ENCODE results near the gene LRRN2. TPM values are rescaled to one million over a fixed set of nuclear protein-coding genes. Genes with fewer than 3 reads are reported as not detected.

The LRRN2 gene
- polyA plus RNA-seq, 4 donors: 11.3 to 15.3 (median 12.6) TPM

DNA sequence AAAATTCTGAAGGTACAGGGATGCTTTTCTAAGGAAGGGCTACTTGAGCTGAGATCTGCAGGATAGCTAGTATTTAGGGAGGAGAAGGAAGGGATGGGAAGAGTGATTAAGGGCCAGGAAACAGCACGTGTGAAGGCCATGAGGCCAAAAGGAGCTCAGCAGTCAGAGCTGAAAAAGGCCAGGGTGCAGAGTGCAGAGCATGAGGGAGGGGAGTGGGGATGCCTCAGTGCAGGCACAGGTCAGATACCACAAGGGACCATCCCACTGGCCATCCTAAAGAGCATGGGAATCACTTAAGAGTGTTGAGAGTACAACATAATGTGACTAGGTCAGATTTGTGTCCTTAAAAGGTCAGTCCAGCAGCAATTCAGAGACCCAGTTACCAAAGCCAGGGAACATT, 16.0 kb downstream of the LRRN2 start:
- no peak for DNase-seq (ENCODE audit: low read depth in 4 of 4, low spot score in 2 of 4)

DNA sequence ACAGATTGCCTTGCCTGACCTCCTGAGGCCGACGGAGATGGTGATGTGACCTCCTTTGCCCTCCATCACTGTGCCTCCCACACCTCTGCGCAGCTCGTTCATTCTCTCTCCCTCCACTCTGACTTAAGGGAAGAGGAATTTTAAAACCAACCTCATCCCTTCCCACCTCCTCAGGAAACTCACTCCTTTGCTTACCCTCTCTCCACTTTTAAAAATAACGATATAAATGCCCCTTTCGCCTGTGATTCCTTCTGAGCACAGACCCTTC, 21.2 kb downstream of the LRRN2 start:
- no peak for DNase-seq (ENCODE audit: low read depth in 4 of 4, low spot score in 2 of 4)

DNA sequence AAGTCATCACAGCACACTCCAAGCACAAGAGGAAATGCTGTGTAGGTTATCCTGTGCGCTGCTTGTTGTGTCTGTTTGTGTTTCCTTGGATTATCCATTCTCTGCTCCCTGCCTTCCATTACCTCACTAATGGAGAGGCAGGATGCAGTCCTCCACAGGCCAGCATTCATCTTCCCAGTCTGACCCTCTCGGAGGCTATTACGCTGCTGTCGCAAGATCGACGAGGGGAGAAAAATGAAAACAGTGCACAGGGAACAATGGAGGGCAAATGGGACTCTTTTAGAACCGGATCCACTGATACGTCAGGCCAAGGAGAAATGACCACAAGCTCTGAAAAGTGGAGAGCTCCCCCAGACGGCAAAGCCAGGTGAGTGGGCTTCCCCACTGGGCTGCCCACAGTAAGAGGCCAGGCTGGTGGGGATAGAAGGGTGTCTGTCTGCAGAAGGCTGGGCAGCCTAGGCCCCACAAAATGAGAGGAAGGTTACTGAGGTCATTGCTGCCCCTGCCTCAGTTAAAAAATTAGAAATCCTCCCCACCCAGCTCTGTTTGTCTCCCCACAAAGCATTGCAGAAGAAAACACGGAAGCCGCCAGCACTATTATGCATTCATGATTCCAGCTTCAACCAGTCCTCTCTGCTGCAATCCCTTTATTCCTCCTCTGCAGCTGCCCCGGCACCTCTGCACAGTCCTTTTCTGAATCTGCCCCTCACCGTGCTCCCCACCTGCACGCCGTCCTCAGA, 21.7 kb downstream of the LRRN2 start:
- no peak for DNase-seq (ENCODE audit: low read depth in 4 of 4, low spot score in 2 of 4)

DNA sequence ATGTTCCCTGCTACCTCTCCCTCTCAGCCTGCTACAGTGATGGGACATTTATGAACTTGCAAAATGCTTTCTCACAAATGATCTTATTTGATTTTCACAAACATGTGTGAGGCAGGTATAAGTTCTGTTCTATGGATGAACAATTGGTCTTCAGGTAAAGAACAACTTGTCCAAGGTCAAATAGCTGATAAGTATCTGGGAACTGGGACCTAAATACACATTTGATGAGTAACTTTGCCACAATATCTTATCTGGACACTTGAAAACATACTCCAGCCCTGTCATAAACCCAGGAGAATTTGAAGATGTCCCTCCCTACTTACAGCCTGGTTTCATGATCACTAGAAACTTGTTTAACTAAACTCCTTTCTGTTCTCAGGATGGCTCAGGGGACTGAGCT, 23.0 kb downstream of the LRRN2 start:
- DNase-seq (ENCODE audit: low read depth in 4 of 4, low spot score in 2 of 4): no peak

DNA sequence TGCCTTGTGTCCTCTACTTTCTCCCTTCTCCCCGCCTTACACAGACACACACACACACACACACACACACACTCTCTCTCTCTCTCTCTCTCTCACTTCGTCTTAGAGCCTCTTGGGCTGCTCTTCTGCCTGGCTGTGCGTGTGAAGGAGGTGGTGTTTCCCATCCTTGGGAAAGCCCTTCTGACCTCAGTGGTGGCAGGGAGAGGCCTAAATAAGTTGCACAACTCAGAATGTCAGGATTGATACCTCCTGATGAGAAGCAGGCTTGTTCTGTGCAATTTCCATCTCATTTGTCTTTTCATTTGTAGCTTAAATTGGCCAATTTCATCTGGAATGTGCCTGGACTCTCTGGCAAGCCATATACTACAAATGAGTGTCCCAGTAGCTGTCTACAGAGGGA, 25.0 kb downstream of the LRRN2 start:
- DNase-seq (ENCODE audit: low read depth in 4 of 4, low spot score in 2 of 4): no peak

DNA sequence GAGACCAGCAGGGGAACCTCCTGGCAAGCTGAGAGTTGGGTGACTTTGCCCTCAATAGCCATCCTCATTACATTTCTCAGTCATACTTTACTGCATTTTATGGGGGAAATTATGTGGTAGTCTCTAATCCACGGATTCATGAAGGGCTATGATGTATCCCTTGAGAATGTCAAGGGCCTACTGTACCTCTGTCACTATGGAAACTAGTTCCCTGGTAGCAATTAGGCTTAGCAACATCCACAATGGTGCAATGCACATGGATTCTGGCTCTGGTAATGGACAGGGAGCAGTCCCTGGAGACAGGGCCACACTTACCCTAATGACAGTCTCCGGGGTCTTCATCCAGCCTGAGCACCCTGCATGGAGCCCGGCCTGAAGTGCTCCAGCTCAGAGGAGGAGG, 26.5 kb downstream of the LRRN2 start:
- no peak for DNase-seq (ENCODE audit: low read depth in 4 of 4, low spot score in 2 of 4)

DNA sequence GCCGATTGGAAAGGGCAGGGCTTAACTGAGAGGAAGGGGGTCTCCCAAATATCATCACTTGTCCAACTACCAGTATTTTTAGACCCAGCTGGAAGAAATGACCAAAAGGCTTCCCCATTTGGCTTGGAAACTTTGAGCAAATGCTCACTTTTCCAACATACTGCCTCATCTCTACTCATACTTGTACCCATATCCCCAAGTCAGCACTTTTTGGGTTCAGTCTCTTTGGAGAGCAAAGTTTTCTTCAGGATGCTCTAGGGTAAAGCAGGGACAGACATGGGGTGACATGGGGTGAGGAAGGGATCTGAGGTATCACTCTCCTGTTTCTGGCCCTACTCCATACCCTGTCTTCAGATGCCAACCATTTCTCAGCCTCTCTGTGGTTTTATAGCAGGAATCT, 27.2 kb downstream of the LRRN2 start:
- DNase-seq (ENCODE audit: low read depth in 4 of 4, low spot score in 2 of 4): no peak

DNA sequence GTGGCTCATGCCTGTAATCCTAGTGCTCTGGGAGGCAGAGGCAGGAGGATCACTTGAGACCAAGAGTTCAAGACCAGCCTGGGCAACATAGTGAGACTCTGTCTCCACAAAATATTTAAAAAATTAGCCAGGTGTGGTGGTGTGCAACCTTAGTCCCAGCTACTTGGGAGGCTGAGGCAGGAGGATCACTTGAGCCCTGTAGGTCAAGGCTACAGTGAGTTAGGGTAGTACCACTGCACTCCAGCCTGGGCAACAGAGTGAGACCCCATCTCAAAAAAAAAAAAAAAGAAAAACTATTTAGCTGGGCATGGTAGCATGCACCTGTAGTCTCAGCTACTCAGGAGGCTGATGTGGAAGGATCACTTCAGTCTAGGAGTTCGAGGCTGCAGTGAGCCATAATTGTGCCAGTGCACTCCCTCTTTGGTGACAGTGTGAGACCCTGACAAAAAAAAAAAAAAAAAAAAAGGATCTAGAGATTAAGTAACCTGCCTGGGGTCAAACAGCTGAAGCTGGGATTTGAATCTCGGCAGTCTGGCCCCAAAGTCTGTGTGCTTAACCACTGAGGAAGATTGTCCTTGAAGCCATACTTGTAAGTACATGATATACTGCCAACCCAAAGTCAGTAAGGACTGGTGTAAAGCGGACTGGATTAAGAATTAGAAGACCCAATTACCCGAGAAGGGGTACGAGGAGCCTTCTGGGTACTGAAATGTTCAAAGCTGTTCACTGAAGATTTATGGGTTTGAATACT, 31.8 kb downstream of the LRRN2 start:
- DNase-seq (ENCODE audit: low read depth in 4 of 4, low spot score in 2 of 4): no peak

DNA sequence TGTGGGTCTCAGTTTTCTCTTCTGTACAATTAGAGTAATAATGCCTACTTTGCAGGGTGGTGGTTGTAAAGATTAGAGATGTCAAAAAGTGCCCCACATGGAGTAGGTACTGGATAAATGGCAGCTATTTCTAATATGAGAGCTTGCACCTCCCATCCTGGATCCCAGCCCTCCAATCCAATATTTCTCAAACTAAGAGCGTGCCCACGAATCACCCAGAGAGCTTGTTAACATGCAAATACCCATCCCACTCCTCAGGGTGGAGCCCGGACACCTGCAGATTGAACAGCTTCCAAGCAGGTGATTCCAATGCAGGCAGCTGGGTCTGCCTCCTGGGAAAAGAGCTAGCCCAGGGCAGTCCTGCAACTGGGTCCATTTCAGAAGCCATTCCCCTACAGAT, 33.0 kb downstream of the LRRN2 start:
- no peak for DNase-seq (ENCODE audit: low read depth in 4 of 4, low spot score in 2 of 4)

DNA sequence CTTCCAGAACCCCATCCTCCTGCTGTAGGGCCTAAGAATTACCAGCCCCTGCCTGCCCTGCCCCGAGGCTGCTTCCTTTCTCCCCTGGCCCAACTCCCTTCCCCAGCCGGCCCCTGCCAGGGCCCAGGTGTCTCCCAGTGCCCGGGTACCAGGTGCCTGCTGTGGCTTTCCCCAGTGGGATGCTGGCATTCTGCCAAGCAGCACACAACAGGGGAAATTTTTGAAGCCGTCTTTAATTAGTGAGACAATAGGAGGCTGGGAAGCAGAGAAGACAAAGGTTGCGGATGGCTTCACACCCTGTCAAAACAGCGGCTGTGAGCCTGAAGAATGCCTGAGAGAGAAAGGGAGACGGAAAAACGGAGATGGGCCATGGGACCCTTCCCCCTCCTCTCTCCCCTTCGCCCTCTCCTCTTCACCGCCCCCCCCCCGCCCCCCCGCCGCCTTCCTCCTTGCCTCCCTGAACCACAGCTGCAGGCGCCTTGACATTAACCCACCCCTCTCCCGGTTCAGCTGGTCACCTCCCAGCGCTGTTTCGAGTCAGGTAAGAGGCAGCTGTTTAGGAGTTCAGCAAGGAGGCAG, 33.6 kb downstream of the LRRN2 start:
- no peak for DNase-seq (ENCODE audit: low read depth in 4 of 4, low spot score in 2 of 4)

DNA sequence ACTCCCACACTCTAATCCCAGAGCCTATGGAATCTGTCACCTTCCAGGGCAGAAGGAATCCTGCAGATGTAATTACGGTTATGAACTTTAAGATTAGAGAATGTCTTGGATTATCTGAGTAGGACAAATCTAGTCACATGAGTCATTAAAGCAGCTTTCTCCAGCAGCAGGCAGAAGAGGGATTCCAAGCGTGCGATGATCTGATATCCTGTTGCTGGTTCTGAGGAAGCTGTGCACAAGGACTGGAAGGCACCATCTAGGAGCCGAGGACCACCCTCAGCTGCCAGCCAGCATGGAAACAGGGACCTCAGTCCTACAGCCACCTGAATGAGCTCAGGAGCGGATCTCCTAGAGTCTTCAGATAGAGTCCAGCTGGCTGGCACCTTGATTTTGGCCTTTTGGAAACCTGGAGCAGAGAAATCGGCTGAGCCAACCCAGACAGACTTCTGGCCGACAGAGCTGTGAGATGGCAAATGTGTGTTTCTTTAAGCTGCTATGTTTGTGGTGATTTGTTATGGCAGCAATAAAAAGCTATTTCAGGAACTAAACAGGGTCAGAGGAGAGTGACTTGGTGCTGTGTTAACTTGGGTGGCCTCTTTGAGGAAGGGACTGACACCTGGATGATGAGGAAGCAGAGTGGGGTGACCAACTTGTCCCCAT, 34.5 kb downstream of the LRRN2 start:
- DNase-seq (ENCODE audit: low read depth in 4 of 4, low spot score in 2 of 4): no peak

DNA sequence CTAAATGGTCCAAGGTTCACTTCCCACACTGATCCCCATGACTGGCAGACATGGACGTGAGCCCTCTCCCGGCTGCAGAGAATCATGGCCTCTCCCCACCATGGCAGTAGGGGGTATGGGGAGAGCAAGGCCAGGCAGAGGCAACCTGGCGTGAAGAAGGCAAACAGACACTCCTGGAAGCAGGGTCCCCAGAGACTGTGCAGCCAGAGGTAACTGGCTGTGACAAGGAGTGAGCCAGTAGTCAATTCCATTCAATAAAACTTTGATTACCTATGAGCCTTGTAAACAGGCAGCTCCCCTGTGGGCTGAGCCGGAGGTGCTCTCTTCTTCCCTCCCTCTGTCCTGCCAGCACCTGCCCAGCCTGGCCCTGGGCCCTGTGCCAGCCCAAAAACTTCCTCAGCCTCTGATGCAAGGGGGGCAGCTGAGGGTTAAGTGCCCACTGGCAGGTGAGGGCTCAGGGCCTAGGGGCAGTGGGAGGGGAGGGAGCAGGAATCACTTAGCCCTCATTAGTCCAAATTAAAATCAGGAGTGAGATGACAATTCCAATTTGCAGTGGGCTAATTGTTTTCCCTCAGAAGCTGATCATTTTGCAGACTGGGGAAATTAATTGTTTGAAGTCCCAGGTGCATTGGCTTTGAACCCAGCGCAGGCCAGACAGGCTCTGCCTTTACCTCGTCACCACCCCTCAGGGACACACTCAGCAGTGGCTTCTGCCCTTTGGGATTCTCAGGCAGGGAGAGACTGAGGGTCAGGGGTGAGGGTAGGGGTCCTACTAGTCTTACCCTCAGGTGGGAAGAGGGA, 35.6 kb downstream of the LRRN2 start:
- DNase-seq (ENCODE audit: low read depth in 4 of 4, low spot score in 2 of 4): no peak

DNA sequence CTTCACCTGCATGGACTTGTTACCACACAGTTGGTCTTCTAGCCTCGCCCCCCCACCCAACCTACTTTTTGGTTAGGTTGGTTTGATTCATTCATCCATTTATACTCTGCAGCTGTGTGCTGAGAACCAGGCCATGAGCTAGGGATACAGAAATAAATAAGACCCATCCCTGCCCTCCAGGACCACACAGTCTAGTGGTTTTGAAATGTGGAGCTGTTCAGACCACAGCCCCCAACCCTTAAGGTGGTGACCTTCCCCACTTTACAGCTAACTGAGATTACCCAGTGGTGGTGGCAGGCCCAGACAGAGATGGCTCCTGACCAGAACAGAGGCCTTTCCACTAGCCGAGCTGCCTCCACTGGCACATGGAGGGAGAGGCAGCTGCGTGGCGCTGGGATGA, 37.0 kb downstream of the LRRN2 start:
- DNase-seq (ENCODE audit: low read depth in 4 of 4, low spot score in 2 of 4): no peak

DNA sequence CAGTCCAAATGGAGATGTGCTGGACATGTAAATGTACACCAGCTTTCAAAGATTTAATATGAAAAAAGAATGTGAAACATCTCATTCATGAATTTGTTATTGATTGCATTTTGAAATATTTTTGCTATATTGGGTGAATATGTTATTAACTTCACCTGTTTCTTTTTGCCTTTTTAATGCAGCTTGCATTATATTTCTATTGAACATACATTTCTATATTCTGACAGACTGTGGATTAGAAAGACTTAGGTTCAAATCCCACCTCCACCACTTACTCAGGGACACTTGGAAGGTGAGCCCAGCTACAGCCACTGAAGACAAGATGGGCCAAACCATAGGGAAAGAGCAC, 37.8 kb downstream of the LRRN2 start:
- no peak for DNase-seq (ENCODE audit: low read depth in 4 of 4, low spot score in 2 of 4)

DNA sequence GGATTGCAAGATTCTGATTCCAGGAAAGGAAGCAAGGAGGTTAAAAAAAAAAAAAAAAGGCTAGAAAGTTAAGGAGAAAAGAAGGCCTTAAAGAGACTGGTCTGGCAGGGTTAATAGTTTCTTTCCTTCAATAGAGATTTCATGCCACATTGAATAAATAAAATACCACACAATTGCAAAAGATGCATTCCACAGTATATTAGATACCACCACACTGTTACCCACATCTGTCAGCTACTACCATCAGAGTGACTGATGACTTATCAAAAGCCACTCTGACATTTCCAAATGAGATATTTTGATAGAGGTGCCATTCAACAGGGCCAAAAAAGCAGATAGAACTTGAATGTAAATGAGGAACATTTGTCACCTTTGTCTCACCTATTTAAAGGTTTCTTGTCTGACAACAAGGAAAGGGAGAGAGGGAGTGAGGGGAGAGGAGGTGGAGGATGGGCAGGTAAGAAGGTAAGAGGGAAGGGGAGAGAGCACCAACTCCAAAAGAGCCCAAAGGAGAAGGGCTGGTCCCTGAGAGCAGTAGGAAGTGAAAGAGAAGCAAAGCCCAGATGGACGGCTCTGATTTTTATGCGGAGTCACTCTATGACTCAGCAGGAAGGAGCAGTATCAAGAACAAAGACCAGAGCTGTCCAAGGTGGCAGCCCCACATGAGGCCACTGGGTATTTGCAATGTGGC, 38.3 kb downstream of the LRRN2 start:
- no peak for DNase-seq (ENCODE audit: low read depth in 4 of 4, low spot score in 2 of 4)

DNA sequence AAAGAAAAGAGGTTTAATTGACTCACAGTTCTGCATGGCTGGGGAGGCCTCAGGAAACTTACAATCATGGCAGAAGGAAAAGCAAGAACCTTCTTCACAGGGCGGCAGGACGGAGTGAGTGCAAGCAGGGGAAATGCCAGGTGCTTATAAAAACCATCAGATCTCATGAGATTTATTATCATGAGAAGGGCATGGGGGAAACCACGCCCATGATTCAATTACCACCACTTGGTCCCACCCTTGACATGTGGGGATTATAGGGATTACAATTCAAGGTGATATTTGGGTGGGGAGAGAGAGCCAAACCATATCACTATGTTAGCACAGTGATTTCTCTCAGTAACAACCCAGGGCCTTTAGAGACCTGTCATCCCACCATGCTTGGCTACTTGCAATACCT, 39.9 kb downstream of the LRRN2 start:
- DNase-seq (ENCODE audit: low read depth in 4 of 4, low spot score in 2 of 4): no peak

DNA sequence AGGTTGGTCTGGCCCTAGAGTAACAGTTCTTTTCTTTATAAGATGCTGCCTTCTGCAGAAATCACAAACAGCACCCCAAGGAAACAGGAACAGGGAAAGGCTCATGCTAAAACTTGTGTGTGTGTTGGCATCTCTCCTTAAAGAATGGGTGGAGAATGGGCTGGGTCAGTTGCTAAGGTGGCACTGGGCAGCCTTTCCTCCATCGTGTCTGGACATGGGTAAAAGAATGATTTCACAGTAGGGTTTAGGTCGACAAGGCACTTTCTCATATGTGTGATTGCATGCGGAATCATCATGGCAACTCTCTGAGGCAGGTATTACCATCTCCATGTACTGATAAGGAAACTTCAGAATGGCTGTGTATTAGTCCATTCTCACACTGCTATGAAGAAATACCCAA, 40.3 kb downstream of the LRRN2 start:
- DNase-seq (ENCODE audit: low read depth in 4 of 4, low spot score in 2 of 4): no peak

DNA sequence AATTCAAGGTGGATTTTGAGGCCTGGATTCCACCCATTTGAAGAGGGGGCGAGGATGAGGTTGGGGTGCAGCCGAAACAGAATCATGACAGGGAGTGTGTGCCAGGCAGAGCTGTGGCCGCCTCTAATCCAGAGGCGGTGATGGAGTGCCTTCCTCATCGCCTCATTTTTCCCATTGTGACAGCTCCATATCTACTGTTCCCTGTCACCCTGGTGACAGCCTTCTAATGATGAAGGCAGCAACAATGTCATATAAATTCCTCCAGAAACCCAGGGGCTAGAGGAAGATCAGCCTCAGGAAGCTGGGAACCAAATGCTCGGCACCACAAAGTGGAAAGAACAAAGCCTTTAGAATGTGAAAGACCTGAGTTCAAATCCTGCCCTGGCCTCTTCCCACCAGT, 42.0 kb downstream of the LRRN2 start:
- no peak for DNase-seq (ENCODE audit: low read depth in 4 of 4, low spot score in 2 of 4)

DNA sequence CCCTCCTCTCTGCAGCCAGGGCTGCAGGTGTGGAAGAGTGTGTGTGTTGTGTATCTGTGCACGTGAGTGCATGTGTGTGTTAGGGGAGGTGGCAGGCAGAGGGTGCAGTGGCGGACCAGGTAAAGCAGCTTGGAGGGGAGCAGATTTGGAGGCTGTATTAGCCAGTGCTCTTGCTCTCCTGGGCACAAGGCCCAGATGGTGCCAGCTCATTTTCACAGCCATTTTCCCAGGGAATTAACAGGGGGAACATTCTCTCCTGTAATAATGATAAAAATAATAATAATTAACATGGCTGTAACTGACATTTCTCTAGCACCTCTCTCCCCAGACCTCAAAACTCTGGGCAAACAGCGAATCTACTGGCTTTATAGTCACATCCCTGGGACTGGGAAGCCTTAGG, 43.6 kb downstream of the LRRN2 start:
- no peak for DNase-seq (ENCODE audit: low read depth in 4 of 4, low spot score in 2 of 4)

DNA sequence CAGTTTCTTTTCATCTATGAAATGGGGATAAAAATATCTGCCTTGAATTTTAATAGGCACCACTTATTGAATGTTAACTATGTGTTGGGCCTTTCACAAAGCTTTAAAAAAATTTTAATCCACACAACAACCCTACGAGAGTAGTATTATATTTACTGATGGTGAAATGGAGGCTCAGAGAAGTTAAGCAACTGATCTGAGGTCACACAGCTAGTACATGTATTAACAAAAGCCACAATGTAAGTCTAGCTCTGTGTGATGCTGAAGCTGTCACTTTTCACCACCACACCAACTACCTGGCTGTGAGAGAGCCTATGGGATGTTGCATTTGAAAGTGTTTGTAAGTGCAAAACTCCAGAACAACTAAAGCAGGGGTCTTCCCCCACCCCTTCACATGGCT, 44.1 kb downstream of the LRRN2 start:
- no peak for DNase-seq (ENCODE audit: low read depth in 4 of 4, low spot score in 2 of 4)

DNA sequence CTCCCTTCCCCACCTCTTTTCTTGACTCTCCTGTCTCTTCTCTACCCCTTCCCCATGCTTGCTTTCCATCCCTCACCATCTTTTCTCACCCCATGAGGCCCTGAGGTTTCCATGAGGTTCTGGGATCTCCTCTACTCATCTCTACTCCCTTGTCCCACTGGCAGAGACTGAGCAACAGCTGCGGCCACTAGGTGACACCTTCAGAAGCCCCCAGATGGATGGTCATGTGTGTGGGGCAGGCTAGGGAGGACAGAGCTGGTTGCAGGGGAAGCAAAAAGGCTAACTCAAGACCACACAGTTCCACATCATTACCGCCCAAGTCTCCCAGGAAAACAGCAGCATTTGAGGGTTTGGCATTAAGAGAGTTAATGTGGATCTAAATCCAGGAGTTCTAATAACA, 45.0 kb downstream of the LRRN2 start:
- DNase-seq (ENCODE audit: low read depth in 4 of 4, low spot score in 2 of 4): no peak

All from left renal cortex interstitium (tissue), 4 donors.